ENCODE measurements around the gene JAML. TPM values are rescaled to one million over a fixed set of nuclear protein-coding genes. Genes with fewer than 3 reads are reported as not detected.

The JAML gene
- total and polyA plus RNA-seq, 2 of the 13 experiments (the other 11 are each of a cell fraction or from before 2014, with no cell fraction given): 2.0 to 3.3 TPM

DNA sequence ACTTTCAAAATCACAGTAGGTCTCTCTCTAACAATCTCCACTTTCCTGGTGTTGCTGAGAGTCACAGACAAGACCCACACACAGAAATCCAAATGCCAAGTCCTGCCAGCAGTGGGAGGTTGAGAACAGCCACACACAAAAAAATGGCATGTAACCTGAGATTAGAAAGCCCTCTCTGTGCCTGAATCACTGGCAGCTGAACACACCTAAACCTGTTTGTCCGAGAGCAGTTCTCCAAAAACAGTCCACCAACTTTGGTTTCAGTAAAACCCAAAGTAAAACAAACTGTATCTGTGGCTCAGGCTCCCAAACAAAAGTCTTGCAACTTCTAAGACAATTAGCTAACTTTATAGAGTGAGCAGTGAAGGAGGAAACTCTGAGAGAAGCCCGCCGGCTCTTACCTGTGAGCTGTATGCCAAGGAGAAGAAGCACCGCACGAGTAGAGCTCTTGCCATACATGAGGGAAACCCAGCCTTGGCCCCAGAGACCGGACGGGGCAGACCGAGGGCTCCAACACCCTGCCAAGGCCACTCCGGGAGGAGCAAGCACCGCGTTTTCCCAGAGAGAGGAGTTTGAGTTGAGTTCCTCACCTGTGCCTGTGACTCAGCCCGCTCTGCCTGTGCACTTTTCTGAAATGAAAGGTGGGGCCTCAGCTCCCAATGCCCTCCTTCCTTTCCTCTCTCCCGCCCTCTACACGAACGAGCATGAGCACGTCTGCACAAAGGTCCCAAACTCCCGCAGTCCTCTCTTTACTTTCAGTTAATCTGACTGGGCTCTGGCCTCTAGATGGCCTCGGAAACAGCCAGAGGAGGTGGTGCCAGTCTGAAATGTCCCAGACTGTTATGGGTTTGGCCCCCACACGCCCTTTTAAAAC lies 39.1 kb upstream of the JAML start, which contains the start of gene MPZL2 (continued):
- TF ChIP-seq ZNF34 (CRISPR knock-in tag; IDR thresholded peaks at IDR 0.05; ENCODE audit: borderline replicate concordance): no peak
- no peak for TF ChIP-seq BORCS8-MEF2B (CRISPR knock-in tag; IDR thresholded peaks at IDR 0.05)
- TF ChIP-seq LCORL (IDR thresholded peaks at IDR 0.05): no peak
- peak; percentile 82 for TF ChIP-seq LCORL (CRISPR knock-in tag; IDR thresholded peaks at IDR 0.05)
- TF ChIP-seq TSC22D2 (CRISPR knock-in tag; IDR thresholded peaks at IDR 0.05; ENCODE audit: borderline replicate concordance): no peak
- no peak for TF ChIP-seq ZNF878 (CRISPR knock-in tag; IDR thresholded peaks at IDR 0.05)
- TF ChIP-seq, protein P1, sequence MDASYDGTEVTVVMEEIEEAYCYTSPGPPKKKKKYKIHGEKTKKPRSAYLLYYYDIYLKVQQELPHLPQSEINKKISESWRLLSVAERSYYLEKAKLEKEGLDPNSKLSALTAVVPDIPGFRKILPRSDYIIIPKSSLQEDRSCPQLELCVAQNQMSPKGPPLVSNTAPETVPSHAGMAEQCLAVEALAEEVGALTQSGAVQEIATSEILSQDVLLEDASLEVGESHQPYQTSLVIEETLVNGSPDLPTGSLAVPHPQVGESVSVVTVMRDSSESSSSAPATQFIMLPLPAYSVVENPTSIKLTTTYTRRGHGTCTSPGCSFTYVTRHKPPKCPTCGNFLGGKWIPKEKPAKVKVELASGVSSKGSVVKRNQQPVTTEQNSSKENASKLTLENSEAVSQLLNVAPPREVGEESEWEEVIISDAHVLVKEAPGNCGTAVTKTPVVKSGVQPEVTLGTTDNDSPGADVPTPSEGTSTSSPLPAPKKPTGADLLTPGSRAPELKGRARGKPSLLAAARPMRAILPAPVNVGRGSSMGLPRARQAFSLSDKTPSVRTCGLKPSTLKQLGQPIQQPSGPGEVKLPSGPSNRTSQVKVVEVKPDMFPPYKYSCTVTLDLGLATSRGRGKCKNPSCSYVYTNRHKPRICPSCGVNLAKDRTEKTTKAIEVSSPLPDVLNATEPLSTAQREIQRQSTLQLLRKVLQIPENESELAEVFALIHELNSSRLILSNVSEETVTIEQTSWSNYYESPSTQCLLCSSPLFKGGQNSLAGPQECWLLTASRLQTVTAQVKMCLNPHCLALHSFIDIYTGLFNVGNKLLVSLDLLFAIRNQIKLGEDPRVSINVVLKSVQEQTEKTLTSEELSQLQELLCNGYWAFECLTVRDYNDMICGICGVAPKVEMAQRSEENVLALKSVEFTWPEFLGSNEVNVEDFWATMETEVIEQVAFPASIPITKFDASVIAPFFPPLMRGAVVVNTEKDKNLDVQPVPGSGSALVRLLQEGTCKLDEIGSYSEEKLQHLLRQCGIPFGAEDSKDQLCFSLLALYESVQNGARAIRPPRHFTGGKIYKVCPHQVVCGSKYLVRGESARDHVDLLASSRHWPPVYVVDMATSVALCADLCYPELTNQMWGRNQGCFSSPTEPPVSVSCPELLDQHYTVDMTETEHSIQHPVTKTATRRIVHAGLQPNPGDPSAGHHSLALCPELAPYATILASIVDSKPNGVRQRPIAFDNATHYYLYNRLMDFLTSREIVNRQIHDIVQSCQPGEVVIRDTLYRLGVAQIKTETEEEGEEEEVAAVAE (CRISPR knock-in tag; IDR thresholded peaks at IDR 0.05; ENCODE audit: borderline replicate concordance): no peak; the same call in 1 of the 2 replicates
- TF ChIP-seq SNAI1 (CRISPR knock-in tag; IDR thresholded peaks at IDR 0.05; ENCODE audit: borderline replicate concordance): no peak
- TF ChIP-seq ZNF256 (CRISPR knock-in tag; conservative IDR thresholded peaks at IDR 0.05): no peak
- TF ChIP-seq, protein P2, sequence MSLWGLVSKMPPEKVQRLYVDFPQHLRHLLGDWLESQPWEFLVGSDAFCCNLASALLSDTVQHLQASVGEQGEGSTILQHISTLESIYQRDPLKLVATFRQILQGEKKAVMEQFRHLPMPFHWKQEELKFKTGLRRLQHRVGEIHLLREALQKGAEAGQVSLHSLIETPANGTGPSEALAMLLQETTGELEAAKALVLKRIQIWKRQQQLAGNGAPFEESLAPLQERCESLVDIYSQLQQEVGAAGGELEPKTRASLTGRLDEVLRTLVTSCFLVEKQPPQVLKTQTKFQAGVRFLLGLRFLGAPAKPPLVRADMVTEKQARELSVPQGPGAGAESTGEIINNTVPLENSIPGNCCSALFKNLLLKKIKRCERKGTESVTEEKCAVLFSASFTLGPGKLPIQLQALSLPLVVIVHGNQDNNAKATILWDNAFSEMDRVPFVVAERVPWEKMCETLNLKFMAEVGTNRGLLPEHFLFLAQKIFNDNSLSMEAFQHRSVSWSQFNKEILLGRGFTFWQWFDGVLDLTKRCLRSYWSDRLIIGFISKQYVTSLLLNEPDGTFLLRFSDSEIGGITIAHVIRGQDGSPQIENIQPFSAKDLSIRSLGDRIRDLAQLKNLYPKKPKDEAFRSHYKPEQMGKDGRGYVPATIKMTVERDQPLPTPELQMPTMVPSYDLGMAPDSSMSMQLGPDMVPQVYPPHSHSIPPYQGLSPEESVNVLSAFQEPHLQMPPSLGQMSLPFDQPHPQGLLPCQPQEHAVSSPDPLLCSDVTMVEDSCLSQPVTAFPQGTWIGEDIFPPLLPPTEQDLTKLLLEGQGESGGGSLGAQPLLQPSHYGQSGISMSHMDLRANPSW (CRISPR knock-in tag; IDR thresholded peaks at IDR 0.05; ENCODE audit: borderline replicate concordance): no peak
- TF ChIP-seq TCF7L2 (IDR thresholded peaks at IDR 0.05; ENCODE audit: low read depth, low read length): no peak
- TF ChIP-seq SCMH1 (CRISPR knock-in tag; IDR thresholded peaks at IDR 0.05; ENCODE audit: borderline replicate concordance): no peak
- TF ChIP-seq, protein P3, sequence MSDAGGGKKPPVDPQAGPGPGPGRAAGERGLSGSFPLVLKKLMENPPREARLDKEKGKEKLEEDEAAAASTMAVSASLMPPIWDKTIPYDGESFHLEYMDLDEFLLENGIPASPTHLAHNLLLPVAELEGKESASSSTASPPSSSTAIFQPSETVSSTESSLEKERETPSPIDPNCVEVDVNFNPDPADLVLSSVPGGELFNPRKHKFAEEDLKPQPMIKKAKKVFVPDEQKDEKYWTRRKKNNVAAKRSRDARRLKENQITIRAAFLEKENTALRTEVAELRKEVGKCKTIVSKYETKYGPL (CRISPR knock-in tag; IDR thresholded peaks at IDR 0.05): no peak
- no peak for TF ChIP-seq DNMT1 (CRISPR knock-in tag; IDR thresholded peaks at IDR 0.05)
- no peak for TF ChIP-seq ZNF550 (CRISPR knock-in tag; IDR thresholded peaks at IDR 0.05; ENCODE audit: borderline replicate concordance)
- TF ChIP-seq NR2C2 (CRISPR knock-in tag; IDR thresholded peaks at IDR 0.05; ENCODE audit: borderline replicate concordance): no peak
